NOMO-1 treated with DMSO at 0.1 percent for 48 hours (cell line): ENCODE results near the gene STYX.

ENCODE experiments used
- DNase-seq: peaks from one replicate; lab custom pipeline; 2025; ENCODE audit not compliant: unreplicated experiment; lab: John Stamatoyannopoulos, UW

STYX gene

GRCh38 chr14:52789118-52789517 lies 59.2 kb downstream of the STYX start:
- no peak for DNase-seq

DNA sequence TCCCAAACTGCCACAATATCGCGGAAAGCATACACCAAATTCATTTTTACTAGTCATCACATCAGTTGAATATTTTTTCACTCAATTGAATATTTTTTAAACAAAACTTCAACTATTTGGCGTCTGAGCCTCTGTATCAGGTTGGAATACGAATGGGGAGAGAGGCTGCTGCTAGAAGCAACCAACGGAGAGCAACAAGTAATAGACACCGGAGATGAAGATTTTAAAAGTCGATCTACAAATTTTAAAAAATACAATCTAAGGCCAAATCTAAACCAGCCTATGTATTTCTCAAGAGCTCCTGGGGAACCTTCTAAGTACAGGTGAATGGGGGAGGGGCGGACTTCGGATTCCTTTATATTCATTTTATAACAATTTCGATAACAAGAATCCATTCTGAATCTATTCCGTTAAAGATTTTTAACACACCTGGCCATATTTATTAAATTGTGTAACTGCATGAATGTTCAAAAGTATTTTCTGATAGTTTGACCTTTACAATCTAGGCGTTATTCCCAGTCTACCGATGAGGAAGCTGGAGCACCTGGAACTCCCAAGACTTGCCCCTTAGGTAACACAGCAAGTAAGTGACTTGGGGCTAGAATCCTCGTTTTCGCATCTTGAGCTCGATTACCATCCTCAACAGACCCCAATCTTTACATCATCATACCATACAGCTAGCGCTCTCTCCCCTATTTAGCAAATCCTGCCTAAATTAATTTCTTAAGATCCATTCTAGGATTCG lies 60.2 kb downstream of the STYX start:
- DNase-seq: no peak

- no peak for DNase-seq
Observed at GRCh38 chr14:52790756-52791222, 60.8 kb downstream of the STYX start.

- DNase-seq: peak; percentile 82
Observed at GRCh38 chr14:52791223-52792096, 61.5 kb downstream of the STYX start, which contains the start of gene GNPNAT1. TSS of gene GNPNAT1 (minus strand) at chr14:52791607. CDS start at chr14:52784650, 6,957 bp downstream.

- no peak for DNase-seq
Observed at GRCh38 chr14:52792097-52792415, 62.1 kb downstream of the STYX start.

DNA sequence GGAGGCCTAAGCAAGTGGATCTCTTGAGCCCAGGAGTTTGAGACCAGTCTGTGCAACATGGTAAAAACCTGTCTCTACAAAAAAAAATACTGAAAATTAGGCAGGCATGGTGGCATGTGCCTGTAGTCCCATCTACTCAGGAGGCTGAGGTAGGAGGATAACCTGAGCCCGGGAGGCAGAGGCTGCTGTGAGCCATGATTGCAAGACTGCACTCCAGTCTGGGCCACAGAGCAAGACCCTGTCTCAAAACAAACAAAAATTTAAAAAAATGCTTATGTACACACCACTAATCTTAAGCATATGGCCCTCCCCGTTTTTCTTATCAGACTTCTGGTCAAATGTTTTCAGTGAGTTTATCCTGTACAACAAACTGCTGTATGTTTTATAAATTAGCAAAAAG lies 63.1 kb downstream of the STYX start:
- no peak for DNase-seq

GRCh38 chr14:52797653-52798052 lies 67.7 kb downstream of the STYX start:
- no peak for DNase-seq

DNA sequence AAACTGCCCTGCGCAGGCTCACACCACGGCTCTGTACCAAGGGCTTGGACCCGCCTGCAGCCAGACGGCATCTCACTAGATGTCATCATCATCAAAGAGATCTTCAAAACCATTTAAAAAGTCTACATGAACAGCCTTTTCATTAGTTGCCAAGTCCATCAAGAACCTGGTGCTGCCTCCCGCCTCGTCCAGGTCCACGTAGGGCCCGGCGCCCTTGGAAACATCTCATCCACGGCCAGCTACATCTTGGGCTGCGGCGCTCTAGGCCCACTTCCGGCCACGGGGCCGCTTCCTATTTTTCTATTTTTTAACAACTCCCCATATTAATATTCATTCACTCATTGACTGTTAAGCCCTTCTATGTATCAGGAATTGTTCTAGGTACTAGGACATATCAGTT lies 68.9 kb downstream of the STYX start:
- DNase-seq: no peak

GRCh38 chr14:52801014-52801712 lies 71.2 kb downstream of the STYX start:
- peak; percentile 5 for DNase-seq

- no peak for DNase-seq
Observed at GRCh38 chr14:52802597-52802996, 72.6 kb downstream of the STYX start.

DNA sequence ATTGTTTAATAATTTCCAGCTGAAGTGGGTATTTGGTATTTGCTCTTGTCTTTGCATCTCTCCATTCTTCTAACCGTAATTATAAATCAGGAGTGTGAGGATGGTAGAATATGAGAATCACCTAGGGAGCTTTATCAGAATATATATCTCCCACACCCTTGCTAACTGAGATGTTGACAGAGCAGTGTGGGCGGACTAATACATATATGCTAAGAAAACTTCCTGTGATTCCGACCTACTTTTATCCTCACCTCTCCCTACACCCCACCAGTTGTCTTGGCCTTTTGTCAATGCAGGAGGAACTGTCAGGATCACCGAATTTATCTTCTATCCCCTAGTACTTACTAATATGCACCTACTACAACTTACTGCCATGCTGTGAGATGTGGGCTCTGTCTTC lies 76.1 kb downstream of the STYX start:
- DNase-seq: no peak

GRCh38 chr14:52808101-52808500 lies 78.1 kb downstream of the STYX start:
- DNase-seq: no peak

GRCh38 chr14:52821805-52822250 lies 91.9 kb downstream of the STYX start:
- DNase-seq: no peak

DNA sequence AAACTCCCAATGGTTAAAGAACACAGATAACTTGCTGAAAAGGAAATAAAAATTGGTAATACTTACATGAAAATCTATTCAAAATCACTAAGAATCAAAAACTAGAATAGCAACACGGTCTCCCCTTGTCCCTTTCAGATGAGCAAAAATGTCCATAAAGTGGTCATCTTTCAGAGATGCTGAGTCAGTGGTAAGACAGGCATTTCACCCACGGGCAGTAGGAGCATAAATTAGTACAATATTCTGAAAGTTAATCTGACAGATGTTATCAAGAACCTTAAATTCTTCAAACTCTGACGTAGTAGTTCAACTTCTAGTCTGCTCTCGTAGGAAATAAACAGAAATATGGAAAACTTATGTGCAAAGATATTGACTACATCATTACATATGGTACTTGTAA lies 94.5 kb downstream of the STYX start:
- DNase-seq: no peak
